HG02610 (cell line): Measurements from ENCODE around the gene UBL4B.

ENCODE experiments used
- ATAC-seq: cut with Tn5 transposase; IDR thresholded peaks from one replicate; pipeline ENCODE4 v1.9.1; 2021; ENCODE audit warnings: mild to moderate bottlenecking, moderate library complexity; ENCODE audit not compliant: unreplicated experiment

UBL4B gene

DNA sequence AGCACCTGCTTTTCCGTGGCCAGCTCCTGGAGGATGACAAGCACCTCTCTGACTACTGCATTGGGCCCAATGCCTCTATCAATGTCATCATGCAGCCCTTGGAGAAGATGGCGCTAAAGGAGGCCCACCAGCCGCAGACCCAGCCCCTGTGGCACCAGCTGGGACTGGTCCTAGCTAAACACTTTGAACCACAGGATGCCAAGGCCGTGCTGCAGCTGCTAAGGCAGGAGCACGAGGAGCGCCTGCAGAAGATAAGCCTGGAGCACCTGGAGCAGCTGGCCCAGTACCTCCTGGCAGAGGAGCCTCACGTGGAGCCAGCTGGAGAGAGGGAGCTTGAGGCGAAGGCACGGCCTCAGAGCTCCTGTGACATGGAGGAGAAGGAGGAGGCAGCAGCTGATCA, 413 bp downstream of the UBL4B start:
- no peak for ATAC-seq

DNA sequence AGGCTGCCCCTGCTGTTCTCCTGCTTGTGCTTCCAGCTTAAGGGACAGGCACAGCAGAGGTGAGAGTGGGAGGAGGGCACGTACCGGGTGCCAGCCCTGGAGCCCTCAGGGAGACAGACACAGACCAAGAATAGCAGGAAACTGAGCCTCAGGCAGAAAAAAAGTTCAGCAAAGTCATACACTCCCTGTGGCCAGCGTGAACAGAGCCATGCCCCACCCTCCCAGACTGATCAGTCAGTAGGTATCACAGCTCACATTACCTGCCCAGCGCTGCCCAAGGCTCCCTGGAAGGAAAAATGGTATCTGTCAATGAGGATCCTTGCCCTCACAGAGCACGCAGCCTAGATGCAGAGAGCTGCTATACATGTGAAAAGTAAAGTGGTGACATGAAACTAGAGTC, 1.3 kb downstream of the UBL4B start:
- ATAC-seq = no peak

DNA sequence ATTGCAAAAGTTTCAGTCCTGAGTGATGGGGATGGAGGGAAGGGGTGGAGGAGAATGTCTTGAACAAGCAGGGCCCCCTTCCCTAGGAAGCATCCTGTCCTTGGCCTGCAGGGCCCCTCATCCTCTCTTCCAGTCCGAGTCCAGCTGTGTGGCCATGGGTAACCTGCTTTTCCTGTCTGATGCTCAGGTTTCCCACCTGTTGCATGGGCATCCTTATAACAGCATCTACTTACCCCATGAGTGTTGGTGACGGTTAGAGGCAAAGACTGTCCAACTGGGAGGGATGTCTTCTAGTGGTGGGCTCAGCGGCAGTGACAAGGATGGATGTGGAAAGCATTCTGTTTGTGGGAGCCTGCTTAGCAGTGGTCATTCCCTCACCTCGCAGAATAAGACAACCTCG, 1.9 kb downstream of the UBL4B start:
- no peak for ATAC-seq

DNA sequence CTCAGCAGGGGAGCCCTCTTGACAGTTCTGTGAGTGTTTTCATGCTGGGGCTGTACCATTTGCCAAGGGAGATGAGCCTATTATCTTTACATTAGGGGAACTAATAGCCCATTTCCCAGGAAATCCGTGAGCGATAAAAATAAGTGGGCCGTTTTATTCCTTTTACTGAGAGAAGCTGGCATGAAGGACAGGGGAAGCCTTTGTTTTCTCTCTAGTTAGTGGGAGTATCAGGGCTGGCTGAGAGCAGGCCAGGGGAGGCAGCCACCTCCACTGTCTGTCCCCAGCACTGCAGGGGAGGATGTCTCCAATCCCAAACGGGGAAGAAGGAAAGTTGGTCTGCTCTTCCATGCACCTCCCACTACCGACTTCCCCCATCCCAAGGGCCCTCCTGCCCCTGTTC, 2.5 kb downstream of the UBL4B start:
- ATAC-seq = no peak

DNA sequence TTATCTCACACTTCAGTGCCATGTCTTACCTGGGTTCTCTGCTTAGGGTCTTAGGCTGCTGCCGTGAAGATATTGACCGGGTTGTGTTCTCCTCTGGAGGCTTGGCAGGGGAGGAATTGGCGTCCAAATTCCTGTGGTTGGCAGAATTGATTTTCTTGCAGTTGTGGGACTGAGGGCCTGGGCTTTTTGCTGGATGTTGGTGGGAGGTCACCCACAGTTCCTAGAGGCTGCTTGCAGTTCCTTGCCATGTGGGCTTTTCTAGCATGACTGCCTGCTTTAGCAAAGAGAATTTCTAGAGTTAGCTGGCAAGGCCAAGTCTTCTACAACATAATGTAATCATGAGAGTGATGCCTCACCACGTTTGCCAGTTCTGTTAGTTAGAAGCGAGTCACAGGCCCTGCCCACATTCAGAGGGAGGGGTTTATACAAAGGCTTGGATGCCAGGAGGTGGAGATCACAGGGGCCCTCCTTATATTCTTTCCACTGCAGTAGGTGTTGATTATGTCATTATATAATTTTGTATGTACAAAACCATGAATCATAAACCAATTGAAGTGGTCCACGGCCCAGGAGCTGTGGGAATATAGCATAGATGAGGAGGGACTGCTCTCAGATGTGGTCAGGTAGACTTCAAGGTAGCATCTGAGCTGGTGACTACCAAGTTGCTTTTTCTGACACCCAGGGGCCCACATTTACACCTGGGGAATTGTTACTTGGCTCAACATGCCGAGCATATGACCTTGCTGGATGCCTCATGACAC, 6.6 kb downstream of the UBL4B start:
- no peak for ATAC-seq

DNA sequence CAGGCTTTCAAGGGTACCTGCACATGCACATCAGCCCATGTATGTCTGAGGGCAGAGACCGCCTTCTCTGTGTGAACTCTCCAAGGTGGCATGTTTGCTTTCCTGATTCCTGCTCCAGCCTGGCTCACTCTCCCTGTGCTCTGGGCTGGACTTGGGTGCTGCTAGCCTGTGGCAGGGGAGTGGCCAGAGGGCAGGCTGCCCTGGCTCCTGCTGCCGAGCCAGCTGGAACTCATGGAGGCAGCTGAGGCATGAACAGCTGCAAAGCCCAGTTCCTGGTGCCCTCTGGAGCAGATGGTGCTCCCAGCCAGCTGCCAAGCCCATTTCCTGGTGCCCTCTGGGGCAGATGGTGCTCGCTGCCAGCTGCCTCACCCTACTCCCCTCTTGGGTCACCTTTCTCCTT, 7.6 kb downstream of the UBL4B start:
- no peak for ATAC-seq

DNA sequence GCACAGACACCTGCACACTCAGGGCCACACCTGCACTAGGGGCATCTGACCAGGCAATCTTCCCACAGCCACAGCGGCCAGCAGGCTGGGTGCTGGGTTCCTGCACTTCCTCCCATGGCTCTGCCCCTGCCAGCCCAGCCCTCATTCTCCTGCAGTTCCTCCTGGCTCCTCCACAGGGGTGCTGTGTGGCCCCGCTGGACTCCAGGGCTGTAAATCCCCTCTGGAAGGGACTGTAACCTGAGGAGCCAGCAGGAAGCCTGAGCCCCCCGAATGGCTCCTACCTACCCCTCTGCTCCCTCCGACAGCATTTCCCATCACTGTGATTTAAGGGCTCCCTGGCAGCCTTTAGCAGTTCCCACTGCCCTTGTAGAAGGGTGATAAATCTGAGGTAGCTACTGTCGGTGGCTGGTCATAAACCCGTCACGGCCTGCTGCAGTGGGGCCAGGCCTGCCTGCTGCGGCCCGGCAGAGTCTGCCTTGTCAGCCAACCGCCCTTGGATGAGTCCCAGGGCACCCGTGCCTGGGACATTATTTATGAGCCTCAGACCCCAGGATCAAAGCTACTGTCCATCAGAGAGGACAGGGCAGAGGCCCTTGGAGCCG, 8.8 kb downstream of the UBL4B start:
- no peak for ATAC-seq

DNA sequence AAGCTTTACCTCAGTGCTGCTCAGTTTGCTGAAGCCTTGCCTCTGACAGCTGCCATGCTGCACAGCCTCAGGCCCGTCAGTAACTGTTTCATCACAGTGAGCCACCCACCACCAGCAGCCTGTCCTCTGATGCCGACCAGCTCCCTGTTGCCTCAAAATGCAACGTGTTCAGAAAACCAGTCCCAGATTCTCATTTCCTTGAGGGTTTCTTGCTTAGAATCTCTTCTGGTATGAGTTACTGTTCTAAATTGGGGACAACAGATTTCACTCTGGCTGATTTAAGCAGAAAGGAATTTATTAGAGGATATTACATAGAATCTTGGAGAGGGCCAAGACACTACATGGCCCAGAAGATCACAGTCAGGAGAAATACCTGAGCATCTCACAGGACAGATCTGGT, 11.0 kb downstream of the UBL4B start:
- no peak for ATAC-seq

DNA sequence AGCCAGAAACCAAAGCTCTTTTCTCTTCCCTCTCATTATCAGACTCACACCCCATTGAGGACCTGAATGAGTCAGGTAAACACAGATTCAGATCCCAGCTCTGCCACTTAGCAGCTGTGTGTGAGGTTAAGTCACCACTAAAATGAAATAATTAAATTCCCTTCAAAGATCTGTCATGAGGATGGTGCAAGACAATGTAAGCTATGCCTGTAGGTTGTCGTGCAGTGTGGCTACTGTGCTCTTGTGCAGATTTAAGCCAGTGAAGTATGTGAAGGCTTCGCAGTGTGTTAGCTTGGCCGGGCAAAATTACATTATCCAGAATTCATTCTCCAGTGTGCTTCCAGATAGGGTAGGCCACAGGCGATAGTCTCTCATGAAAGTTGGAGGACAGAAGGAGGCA, 13.6 kb downstream of the UBL4B start:
- no peak for ATAC-seq

DNA sequence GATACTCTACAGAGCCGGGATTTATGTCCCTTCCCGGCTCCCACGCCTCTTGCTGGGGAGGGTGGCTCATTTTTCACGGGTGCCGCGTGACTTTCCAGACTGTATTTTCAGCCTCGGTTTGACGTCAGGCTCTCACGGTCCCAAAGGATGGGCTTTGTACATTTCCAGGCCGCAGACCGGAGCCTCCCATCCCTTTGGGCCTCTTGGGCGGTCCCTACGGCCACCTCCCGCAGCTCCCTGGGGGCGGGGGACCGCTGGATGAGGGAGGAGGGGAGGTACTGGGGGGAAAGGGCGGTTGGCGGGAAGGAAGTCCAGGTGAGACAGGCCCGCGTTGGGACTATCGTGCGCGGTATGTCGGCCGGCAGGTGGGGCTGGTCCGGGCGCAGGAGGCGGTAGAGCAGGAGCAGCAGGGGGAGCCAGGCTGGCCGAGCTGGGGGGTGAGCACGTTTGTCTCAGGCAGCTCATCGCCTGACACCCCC, 17.9 kb downstream of the UBL4B start:
- ATAC-seq = no peak

DNA sequence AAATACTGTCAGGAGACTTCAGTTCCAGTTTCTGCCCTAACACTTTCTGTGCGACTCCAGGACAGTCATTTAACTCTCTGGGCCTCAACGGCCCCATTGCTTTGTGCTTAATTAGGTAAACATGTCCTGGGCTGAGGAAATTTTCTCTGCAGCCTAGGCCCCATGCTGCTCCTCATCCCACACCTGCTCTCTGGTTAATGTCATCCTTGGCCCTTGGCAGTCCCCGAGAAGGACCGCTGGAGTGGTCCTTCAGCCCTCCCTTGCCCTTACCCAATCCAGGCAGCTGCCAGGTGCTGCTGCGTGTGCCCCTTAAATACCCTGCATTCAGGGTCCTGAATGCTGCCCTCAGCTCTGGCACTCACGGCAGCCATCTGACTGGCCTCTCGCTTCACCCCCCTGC, 18.7 kb downstream of the UBL4B start:
- no peak for ATAC-seq

DNA sequence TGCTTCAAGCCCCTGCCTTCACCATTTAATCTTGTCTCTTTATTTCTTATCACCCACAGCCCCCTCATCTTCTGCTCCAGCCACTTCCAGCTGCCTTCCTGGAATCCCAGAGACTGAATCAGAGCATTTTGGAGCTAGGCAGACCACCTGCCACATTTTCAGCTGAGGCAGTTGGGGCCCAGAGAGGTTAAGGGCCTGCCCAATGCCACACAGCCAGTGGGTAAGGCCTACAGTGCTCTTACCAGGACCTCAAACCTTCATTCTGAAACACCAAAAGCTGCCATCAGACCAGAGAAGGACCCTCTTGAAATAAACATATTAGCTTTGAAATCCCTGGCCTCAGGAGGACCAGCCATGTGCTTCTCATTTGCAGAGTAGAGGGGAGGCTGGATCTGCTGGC, 20.4 kb downstream of the UBL4B start:
- ATAC-seq = no peak

DNA sequence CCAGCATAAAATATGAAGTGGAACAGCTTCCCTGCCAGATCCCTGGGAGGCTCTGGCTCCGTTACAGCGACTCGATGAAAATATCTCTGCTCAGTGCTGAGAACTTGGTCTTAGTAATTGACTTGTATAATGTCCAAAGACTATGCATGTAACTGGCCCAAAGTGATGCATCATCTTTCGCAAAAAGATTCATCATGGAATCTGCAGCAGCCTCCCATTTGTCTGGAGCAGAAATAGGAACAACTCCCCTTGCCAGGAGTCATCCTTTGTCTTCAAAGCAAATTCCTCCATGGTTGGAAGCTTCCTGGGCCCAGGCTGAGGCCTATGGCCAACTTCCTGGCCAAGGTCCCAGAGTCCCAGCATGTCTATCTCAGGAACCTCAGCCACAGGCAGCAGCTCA, 21.2 kb downstream of the UBL4B start:
- ATAC-seq = no peak

DNA sequence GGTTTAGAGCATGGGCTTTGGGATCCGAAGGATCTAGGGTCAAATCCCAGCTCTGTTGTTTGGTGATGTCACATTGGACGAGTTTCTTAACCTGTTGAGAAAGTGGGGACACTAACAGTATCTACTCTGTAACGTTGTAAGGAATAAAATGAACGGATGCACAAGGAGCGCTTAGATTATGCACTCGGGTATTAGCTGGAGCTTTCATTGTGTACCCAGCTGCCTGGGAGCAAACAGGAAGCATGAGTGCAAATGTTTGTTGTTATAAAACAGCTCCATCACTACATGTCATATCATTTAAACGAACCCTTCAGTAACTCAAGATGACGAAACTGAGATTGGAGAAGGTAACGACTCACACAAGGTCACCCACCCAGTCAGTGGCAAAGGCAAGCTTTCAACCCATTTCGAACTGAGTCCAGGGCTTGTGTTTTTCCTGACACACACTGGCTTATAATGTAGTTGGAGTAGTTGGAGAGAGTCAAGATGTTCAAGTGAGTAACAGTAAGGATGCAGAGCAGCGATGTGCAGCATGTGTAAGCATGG, 21.9 kb downstream of the UBL4B start:
- no peak for ATAC-seq

DNA sequence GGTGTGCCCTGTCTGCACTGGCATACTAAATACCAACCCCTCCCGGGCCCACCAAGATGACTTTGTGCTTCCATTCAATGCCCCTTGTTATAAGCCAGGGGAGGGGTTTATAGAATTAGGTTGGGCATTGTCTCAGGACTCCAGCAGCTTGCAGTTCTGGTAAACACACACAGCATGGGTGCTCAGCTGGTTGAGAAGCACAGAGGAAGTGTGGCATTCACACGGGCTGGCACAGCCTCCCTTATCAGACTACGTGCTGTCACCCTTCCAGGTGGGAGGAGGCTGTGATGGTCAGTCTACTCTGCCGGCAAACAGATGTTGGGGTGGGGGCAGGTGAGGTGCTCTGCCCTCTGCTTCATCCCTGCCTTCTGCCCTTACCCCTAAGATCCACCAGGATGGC, 23.0 kb downstream of the UBL4B start:
- ATAC-seq = no peak

DNA sequence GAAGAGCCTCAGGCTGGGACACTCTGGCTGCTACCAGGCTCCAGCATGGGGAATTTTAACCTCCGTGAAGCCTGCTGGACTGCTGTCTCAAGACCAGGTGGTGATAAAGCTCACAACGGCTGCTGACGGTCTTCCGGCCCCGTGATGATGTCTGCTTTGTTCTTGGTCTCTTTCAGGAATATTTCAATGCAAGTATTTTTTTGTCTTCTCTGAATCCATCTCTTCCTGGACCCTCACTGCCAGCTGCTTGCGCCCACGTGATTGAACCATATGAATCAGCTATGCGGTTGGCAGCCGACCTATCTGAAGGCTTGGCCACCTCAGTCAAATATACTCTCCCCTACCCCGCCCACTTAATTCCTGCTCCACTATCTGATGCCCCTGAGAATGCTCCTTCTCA, 23.4 kb downstream of the UBL4B start:
- ATAC-seq = no peak

DNA sequence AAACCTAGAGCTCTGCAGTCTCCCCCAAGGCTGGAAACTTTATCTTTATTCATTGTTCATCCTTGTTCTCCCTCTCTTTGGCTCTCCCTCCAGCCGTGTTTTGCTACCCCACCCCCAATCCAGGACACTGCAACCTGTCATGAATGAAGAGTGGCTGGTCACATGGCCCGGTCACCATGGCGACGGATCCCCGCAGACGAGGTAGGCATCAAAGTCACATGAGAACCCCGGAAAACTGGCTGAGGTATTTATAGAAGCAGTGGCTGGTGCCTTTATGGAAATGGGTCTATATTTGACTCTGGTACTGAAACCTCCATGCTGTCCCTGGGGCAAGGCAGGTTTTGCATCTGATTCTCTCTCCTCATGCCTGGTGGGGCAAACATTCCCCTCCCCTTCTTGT, 24.7 kb downstream of the UBL4B start:
- ATAC-seq = no peak

DNA sequence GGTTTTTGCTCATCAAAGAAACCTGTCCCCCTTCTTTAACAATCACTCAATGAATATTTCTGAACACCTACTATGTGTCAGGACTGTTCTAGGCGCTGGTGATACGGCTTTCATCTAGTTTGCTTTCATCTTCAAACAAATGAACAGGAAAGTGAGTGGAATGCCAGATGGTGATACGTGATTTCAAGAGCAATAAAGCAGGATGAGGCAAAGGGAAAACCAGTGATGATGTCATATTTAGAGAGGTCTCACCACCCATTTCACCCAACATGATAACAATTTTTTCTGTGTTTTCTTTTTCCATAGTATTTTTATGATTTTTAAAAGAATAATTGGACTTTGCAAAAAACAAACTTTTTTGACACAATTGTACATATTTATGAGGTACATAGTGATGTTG, 26.7 kb downstream of the UBL4B start:
- ATAC-seq = no peak

DNA sequence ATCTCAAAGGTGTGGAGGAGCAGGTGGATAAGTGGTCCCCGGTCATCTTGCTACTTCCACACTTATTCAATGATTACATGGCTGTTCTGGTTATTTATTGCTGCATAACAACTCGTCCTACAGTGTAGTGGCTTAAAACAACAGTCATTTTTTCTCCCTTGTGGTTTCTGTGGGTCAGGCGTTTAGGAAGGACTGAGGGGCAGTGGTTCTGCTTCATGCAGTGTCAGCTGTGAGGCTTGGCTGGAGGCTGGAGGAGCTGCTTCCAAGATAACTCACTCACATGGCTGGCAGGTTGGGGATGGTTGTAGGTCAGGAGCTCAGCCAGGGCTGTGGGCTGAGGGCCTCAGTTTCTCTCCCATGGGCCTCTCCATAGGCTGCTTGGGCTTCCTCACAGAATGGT, 32.1 kb downstream of the UBL4B start:
- no peak for ATAC-seq

DNA sequence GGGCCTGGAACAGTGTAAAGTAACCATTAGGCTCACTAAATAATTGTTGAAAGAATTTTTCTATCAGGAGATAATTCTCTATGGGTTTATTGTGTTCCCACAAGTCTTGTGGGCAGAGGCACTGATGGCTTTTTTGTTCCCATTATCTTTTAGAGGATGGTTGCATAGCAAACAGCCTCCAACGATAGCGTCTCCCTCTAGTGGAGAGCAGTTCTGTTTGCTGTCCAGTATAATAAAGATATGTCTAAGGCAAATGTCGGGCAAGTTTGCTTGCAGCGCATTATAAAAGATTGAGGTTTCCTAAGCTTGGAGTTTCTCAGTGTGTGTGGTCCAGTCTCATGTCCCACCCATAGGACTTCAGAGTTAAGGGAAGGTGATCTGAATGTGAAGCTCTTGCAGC, 36.7 kb downstream of the UBL4B start:
- ATAC-seq = no peak

DNA sequence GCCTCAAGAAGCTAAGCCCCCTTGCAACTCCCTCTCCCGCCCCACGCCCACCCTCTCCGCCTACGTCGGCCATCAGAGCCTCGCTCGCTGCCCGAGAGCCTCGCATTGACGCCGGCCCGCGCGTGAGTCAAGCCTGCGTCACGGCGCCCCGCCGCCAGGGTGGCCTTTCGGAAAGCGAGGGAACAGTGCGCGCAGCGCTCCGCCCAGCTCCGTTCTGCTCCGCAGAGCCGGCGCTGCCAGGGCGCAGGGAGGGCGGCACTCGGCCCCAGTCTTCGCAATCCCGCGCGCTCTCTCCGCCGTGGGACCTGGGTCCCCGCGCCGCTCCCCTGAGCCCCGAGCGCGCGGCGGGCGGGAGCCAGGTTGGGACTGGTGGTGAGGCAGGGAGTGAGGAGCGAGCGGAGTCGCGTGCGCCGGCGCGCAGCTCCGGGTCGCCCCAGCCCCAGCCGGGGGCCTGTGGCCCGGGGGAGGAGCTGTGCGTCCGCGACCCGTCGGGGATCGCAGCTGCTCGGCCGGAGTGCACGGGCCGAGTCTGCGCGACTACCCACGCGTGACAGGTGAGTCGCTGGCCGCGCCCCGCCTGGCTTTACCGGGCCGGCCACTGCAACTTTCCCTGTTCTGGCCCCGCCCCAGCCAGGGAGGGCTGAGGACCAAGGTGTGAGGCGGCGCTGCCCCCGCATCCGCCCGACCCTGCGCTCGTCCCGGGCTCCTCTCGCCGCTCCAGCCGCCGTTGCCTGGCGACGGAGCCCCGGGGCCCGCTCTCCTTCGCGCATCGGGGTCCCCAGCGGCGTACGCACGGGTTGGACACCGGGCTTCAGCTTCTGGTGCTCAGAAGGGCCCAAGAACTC, 38.3 kb downstream of the UBL4B start, which contains the start of gene SLC6A17:
TSS of gene SLC6A17 (plus strand) at position 165 of the 845 bp plus-strand sequence. CDS start 16,436 bp downstream, outside the sequence.
- no peak for ATAC-seq
